Activated B cell treated with CpG ODN at 0.5 μM for 24 hours (primary cell): ENCODE measurements around the gene CELF4. TPM values are rescaled to one million over a fixed set of nuclear protein-coding genes. Genes with fewer than 3 reads are reported as not detected.

Experiments
- ATAC-seq: fragments of 200-7000 bp; cut with Tn5 transposase; one replicate; pipeline ENCODE4 v1.10.0; 2021; ENCODE audit warnings: low read depth, mild to moderate bottlenecking, moderate library complexity
- CTCF ChIA-PET: fragments of 350-600 bp; sonication (Branson Sonifier 250); formaldehyde crosslinking; loops from one replicate; lab custom pipeline; 2021; ENCODE audit warnings: antibody characterized with exemption; lab: Charles Lee
- POLR2A ChIA-PET: fragments of 350-600 bp; sonication (Branson Sonifier 250); formaldehyde crosslinking; loops from one replicate; lab custom pipeline; 2021; ENCODE audit warnings: antibody characterized with exemption; lab: Charles Lee
- DNase-seq: peaks from one replicate; pipeline ENCODE4 v3.0.0; 2022
- H3K27ac Mint-ChIP-seq: one replicate; pipeline ENCODE4 v1.8.0; 2020; ENCODE audit warnings: mixed read lengths
- H3K27me3 Mint-ChIP-seq: one replicate; pipeline ENCODE4 v1.8.0; 2021; ENCODE audit warnings: mixed read lengths
- H3K36me3 Mint-ChIP-seq: one replicate; pipeline ENCODE4 v1.8.0; 2021; ENCODE audit warnings: low read depth, mixed read lengths
- H3K4me1 Mint-ChIP-seq: one replicate; pipeline ENCODE4 v1.8.0; 2021; ENCODE audit warnings: mixed read lengths
- H3K4me3 Mint-ChIP-seq: one replicate; pipeline ENCODE4 v1.8.0; 2020; ENCODE audit warnings: mild to moderate bottlenecking, mixed read lengths
- H3K9me3 Mint-ChIP-seq: one replicate; pipeline ENCODE4 v1.8.0; 2020; ENCODE audit warnings: mixed read lengths
- intact Hi-C: fragments of 100-400 bp; cut with micrococcal nuclease; formaldehyde crosslinking; loops from one replicate; pipeline ENCODE4 v1.15.1; 2024
- total RNA-seq: library from RNA; stranded (reverse); gene quantifications from 2 replicates; pipeline ENCODE4 v1.2.3, GENCODE V29; 2022
- TF ChIP-seq, protein P1 (sequence below): fragments of 200-600 bp; IDR thresholded peaks from one replicate; pipeline ENCODE4 v1.8.0; 2022; ENCODE audit warnings: antibody characterized with exemption, mild to moderate bottlenecking

The CELF4 gene
- total RNA-seq, 1 donor from 2014 or later, result not detected

DNA sequence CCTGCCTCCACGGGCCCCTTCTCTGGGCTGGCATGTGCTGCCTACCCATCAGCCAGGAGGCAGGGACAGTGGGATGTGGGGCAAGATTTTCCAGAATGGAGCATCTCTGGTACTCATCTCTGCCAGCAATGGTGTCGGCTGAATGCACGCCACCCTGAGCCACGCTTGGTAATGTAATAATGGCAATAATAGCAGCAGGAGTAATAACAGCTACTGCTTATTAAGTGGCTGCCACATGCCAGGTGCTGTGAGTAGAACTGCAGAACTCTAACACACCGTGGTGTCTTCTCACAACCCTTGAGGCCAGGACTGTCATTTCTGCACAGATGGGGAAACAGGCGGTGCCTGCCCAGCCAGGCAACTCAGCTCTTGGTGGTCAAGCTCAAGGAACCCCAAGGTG is 113.6 kb downstream of the CELF4 start:
- POLR2A ChIA-PET, result no interaction called here
- Mint-ChIP-seq H3K9me3 (no peaks in the 10 kb centered on the region), H3K27me3 (no peaks in the 10 kb centered on the region), H3K27ac (no peak overlapping the region), H3K36me3 (no peaks in the 10 kb centered on the region), H3K4me3 (no peak overlapping the region), H3K4me1 (no peaks in the 10 kb centered on the region)
- ATAC-seq, result no peak
- DNase-seq, result no peak
- TF ChIP-seq, protein P1, sequence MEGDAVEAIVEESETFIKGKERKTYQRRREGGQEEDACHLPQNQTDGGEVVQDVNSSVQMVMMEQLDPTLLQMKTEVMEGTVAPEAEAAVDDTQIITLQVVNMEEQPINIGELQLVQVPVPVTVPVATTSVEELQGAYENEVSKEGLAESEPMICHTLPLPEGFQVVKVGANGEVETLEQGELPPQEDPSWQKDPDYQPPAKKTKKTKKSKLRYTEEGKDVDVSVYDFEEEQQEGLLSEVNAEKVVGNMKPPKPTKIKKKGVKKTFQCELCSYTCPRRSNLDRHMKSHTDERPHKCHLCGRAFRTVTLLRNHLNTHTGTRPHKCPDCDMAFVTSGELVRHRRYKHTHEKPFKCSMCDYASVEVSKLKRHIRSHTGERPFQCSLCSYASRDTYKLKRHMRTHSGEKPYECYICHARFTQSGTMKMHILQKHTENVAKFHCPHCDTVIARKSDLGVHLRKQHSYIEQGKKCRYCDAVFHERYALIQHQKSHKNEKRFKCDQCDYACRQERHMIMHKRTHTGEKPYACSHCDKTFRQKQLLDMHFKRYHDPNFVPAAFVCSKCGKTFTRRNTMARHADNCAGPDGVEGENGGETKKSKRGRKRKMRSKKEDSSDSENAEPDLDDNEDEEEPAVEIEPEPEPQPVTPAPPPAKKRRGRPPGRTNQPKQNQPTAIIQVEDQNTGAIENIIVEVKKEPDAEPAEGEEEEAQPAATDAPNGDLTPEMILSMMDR, result no peak
- CTCF ChIA-PET, result no interaction called here
- intact Hi-C loops, result no loop called here

GRCh38 chr18:37451239-37451825 is 114.3 kb downstream of the CELF4 start:
- TF ChIP-seq, protein P1, result no peak
- intact Hi-C loops, result no loop called here
- no peaks in the 10 kb centered on the region for H3K4me1 Mint-ChIP-seq
- H3K9me3 Mint-ChIP-seq, result no peaks in the 10 kb centered on the region
- no peak for ATAC-seq
- H3K27ac Mint-ChIP-seq, result no peak overlapping the region
- POLR2A ChIA-PET, result no interaction called here
- no peak overlapping the region for H3K4me3 Mint-ChIP-seq
- CTCF ChIA-PET, result no interaction called here
- H3K27me3 Mint-ChIP-seq, result no peaks in the 10 kb centered on the region
- no peak for DNase-seq
- no peaks in the 10 kb centered on the region for H3K36me3 Mint-ChIP-seq

- no peak overlapping the region for H3K4me3 Mint-ChIP-seq
- ChIA-PET CTCF (no interaction called here), POLR2A (no interaction called here)
- no peaks in the 10 kb centered on the region for H3K36me3 Mint-ChIP-seq
- DNase-seq (no peak), ATAC-seq (no peak)
- intact Hi-C loops, result no loop called here
- H3K9me3 Mint-ChIP-seq, result no peaks in the 10 kb centered on the region
- TF ChIP-seq, protein P1, result no peak
- no peaks in the 10 kb centered on the region for H3K27me3 Mint-ChIP-seq
- no peak overlapping the region for H3K27ac Mint-ChIP-seq
- H3K4me1 Mint-ChIP-seq, result no peaks in the 10 kb centered on the region
These were observed 115.0 kb downstream of the CELF4 start for GRCh38 chr18:37450434-37451132.

DNA sequence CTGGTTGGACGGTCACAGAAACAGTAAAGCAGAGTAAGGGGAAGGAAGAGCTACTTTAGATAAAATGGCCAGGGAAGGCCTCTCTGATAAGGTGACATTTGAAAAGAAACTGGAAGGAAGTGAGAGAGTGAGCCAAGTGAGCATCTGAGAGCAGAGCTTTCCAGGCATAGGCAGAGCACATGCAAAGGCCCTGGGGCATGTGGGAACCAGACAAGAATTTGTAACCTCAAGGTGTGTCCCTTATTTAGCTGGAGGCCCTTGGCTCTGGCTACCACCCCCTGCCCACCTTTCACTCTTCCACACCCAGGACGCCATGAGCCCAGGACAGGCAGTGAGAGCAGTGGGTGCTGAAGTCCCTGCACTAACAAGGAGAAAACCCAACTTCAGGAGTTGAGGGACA is 116.0 kb downstream of the CELF4 start:
- intact Hi-C loops, result no loop called here
- H3K36me3 Mint-ChIP-seq, result no peaks in the 10 kb centered on the region
- no peak overlapping the region for H3K27ac Mint-ChIP-seq
- H3K9me3 Mint-ChIP-seq, result no peaks in the 10 kb centered on the region
- DNase-seq (no peak), ATAC-seq (no peak)
- ChIA-PET POLR2A (no interaction called here), CTCF (no interaction called here)
- peaks cover 2% of the 10 kb centered on the region for H3K27me3 Mint-ChIP-seq
- TF ChIP-seq, protein P1, result no peak
- no peak overlapping the region for H3K4me3 Mint-ChIP-seq
- H3K4me1 Mint-ChIP-seq, result no peaks in the 10 kb centered on the region

DNA sequence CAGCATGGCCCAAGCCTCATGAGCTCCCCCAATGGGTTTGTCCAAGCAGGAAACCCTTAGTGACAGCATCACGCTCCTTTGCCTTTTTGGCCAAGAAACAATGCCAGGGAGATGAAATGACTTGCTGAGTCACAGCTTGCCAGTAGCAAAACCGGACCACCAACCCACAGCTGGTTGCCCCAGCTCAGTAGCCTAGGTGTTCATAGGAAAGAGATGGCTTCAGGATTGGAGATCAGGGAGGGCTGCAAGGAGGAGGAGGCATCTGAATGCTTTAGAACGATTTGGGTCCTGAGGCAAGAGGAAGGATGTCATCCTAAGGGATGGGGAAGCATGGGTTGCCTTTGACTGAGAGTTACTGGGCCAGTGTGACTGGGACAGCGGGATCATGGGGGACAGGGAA is 116.7 kb downstream of the CELF4 start:
- TF ChIP-seq, protein P1, result no peak
- H3K4me3 Mint-ChIP-seq, result no peak overlapping the region
- H3K4me1 Mint-ChIP-seq, result no peaks in the 10 kb centered on the region
- no peaks in the 10 kb centered on the region for H3K36me3 Mint-ChIP-seq
- H3K27me3 Mint-ChIP-seq, result peaks cover 2% of the 10 kb centered on the region
- DNase-seq (no peak), ATAC-seq (no peak)
- ChIA-PET CTCF (no interaction called here), POLR2A (no interaction called here)
- H3K9me3 Mint-ChIP-seq, result no peaks in the 10 kb centered on the region
- intact Hi-C loops, result no loop called here
- no peak overlapping the region for H3K27ac Mint-ChIP-seq
